HTR-8/SVneo (cell line): ENCODE measurements around the gene RIN3.

Experiments
- DNase-seq: peaks from one replicate; pipeline ENCODE4 v3.0.0; 2011; ENCODE audit warnings: low spot score, mixed read lengths; ENCODE audit not compliant: insufficient read length
- FAIRE-seq: peaks from 2 replicates; lab custom pipeline; 2011; peaks lifted over from hg19 to GRCh38; lab: Jason Lieb, UNC

RIN3 gene

DNA sequence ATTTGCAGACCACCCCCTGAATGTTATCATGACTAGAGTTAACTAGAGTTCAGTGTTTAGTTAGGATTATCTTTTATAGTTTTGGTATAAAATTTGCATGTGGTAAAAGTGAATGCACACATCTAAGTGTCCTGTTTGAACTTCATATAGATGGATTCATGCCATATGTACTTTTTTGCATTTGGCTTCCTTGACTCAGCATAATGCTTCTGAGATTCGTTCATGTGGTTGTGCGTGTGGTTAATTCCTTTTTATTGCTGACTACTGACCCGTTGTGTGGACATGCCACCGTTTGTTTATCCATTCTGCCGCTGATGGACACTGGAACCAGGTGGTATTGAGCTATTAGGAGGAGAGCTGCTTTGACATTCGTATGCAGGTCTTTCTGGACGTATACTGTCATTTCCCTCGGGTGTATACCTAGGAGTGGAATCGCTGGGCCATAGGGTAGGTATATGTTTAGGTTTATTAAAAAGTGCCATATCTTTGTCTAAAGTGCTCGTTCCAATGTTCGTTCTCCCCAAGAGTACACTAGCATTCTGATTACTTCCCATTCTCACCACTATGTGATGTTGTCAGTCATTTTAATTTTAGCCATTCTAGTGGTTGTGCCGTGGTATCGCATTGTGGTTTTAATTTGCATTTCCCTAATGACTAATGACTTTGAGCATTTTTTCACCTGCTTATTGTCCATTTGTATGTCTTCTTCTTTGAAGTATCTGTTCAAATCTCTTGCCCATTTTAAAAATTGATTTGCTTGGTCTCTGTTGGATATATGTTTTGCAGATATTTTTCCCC is 37.7 kb downstream of the RIN3 start:
- DNase-seq = no peak
- no peak for FAIRE-seq

GRCh38 chr14:92552066-92552465 is 38.5 kb downstream of the RIN3 start:
- DNase-seq = no peak

DNA sequence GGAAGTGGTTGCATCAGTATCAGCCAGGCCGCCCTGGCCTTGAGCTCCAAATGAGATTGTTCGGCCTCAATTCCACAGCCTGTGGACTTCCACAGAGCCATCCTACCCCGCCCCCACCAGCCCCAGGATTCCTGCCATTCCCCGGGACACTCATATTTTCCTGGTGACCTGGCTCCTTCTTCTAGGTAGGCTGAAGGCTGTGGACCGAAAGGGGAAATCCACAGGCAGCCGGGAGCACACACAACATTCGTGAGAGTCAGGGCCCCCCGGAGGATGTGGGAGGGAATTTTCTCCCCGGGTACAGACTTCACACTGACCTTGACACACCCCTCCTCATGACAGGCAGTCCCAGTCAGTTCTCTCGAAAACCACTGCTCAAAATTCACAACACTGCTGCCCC is 39.9 kb downstream of the RIN3 start:
- FAIRE-seq (no peak), DNase-seq (peak; percentile 43)

More at GRCh38 chr14:92552066-92552465, 38.5 kb downstream of the RIN3 start:
- no peak for FAIRE-seq

DNA sequence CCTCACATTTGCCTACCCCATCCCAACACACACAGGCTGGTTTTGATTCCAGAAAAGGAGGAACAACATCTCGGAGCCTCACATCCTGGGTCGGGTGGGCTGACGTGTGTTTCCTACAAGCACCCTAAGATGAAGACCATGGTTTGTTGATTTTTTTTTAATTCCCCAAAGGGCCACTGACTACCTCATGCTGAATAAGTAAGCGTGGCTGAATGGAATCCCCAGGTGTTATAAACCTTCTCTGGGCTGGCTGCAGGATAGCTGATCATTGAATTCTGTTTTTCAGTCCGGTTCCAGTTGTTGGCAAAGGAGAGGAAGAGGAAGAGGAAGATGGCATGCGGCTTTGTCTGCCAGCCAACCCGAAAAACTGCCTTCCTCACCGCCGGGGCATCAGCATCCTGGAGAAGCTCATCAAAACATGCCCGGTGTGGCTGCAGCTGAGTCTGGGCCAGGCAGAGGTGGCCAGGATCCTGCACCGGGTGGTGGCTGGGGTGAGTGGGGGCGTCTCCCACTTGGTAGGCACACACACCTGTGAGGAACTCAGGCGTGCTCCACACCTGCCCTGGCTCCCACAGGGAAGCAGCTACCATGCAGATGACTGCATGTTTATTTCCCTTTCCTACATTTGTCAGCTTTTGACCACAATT is 42.0 kb downstream of the RIN3 start:
- no peak for FAIRE-seq
- no peak for DNase-seq

GRCh38 chr14:92556255-92556741 is 42.7 kb downstream of the RIN3 start:
- FAIRE-seq = no peak

GRCh38 chr14:92556863-92557543 is 43.4 kb downstream of the RIN3 start:
- FAIRE-seq = peak; percentile 9

More at GRCh38 chr14:92556255-92556741, 42.7 kb downstream of the RIN3 start:
- no peak for DNase-seq

GRCh38 chr14:92557544-92557912 is 43.9 kb downstream of the RIN3 start:
- DNase-seq = no peak
- no peak for FAIRE-seq

More at GRCh38 chr14:92556863-92557543, 43.4 kb downstream of the RIN3 start:
- no peak for DNase-seq

DNA sequence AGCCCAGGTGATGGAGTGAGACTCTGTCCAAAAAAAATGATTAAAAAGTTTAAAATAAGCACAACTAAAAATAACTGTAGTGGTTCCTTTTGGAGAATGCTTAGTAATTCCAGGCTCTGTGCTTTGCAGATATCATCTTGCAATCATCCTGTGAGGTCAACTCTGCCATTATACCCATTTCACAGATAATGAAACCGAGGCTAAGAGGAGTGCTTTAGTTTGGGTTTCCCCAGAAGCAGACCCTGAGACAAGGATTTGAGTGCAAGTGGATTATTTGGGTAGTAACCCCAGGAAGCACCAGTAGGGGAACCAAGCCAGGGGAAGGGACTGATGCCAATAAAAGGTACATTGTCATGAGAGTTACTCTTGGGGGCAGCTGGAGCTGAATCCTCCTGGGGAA is 44.7 kb downstream of the RIN3 start:
- FAIRE-seq (no peak), DNase-seq (no peak)

DNA sequence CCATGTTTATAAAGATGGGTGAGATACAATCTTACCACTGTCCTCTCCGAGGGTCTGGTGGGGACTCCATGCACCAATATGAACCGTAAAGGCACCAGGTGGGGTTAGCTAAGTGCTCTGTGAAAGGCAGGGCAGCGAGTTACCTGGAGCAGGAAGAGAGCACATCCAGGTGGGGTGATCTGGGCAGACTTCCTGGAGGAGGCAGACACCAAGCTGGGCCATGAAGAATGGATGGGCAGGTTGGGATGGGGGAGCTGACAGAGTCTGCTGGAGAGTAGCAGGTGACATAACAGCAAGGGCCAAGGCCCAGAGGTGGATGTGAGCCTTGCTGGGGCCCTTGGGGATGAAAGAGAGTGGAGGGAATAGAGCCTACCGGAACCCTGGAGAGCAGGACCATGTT is 45.9 kb downstream of the RIN3 start:
- no peak for DNase-seq
- no peak for FAIRE-seq

DNA sequence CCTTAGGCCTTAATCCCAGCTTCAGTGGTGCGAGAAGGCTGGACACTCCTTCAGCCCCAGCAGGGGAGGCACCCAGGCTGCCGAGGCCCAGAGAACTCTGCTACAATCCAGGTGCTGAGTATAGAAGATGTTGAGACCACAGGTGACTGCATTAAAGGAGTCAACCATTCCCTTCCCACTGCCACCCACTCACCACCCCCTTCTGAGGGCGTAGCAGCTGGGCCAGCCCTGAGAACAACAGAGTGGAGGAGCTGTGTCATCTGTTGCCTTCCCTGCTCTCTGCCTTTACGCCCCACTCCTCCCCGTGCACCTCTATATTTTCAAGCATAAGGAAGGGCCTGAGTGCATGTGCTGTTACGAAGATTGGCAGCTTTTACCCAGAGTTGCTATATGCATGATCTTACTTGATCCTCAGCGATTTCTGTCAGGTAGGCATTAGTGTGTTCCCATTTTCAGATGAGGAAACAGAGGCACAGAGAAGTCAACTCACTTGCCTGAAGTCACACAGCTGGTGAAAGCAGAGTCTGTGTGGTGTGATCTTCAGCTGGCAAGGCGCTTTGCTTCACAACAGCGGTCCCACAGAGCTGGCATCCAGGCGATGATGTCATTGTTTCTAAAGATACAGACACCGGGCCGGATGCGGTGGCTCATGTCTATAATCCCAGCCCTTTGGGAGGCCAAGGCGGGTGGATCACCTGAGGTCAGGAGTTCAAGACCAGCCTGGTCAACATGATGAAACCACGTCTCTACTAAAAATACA is 46.7 kb downstream of the RIN3 start:
- DNase-seq (no peak), FAIRE-seq (no peak)

DNA sequence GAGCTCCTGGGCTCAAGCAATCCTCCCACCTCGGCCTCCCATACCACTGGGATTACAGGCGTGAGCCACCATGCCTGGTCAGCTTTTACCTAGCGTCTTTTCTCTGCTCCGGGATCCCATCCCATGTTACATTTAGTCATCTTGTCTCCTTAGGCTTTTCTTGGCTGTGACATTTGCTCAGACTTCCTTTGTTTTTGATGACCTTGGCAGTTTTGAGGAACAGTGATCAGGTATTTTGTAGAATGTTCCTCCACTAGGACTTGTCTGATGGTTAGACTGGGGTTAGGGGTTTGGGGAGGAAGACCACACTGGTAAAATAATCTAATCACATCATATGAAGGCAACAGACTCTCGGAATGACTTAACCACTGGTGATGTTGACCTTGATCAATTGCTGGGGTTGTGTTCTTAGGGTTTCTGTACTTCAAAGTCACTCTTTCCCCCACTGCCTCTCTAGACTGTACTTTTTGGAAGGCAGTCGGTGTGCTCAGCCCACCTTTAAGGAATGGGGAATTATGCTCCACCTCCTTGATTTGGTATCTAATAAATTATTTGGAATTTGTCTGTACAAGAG is 48.4 kb downstream of the RIN3 start:
- FAIRE-seq = no peak
- no peak for DNase-seq

DNA sequence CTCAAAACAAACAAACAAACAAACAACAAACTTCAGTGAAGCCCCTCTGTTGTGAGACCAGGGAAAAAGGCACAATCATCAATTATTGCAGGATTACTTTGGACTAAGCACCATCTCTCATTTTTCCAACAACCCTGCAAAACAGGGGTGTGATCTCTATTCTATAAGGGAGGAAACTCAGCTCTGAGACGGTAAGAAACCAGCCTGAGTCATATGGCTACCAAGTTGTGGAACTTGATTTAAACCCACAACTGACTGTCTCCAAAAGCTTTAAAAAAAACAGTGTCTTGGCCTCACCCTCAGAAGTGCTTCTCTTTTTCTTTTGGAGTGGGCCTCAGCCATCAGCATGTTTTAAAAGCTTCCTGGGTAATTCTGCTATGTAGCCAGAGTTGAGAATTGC is 49.8 kb downstream of the RIN3 start:
- DNase-seq = no peak
- no peak for FAIRE-seq

- no peak for FAIRE-seq
- no peak for DNase-seq
These were observed 50.2 kb downstream of the RIN3 start for GRCh38 chr14:92563765-92564285.

DNA sequence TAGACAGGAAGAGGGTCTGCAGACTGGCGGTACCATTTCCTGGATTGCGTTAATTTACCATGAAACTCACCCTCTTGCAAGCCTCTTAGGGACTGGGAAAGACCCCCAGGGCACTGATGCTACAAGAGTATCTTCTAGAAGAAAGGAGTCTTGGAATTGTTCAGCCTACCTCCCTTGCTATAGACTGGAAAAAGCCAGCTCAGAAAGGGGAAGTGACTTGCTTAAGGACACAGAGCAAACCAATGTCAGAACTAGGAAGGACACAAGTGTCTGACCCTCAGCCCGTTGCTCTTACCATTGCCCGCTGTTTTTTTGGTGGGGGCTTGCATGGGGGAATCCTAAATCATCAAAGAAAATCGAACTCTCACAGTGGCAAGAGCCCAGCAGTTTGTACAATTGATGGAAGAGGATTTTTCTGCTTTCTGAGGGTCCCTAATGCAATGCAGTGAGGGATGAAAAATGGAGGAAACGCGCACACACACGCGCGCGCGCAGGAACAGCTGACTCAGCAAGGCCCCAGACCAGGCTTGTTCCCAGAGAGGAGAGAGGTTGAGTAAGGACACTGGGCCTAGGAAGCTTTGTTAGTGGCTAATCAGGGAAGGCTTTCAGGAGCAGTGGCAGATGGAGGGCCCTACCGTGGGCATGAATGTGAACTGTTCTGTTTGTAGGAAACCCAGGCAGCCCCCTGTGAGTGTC is 50.9 kb downstream of the RIN3 start:
- no peak for DNase-seq
- FAIRE-seq = no peak

DNA sequence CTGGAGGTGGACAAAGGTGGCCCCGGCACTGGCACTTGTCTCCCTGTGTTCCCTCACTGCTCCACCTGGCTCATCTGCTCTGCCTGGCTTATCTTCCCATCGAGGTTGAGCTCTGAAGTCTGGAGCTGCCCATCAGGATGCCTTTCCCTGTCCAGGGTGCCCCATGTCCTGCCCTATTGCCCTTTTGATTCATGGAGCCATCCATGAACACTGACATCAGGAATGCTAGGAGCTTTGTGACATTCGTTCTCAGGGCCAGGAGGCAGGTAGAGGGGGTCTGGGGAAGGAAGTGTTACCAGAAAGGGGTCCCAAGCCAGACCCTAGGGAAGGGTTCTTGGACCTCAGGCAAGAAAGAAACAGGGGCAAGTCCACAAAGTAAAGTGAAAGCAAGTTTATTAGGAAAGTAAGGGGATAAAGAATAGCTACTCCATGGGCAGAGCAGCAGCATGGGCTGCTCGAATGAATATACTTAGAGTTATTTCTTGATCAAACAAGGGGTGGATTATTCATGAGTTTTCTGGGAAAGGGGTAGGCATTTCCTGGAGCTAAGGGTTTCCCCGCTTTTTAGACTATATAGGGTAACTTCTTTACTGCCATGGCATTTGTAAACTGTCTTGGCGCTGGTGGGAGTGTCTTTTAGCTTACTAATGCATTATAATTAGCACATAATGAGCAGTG is 51.6 kb downstream of the RIN3 start:
- DNase-seq = no peak
- FAIRE-seq = no peak

- no peak for DNase-seq
- no peak for FAIRE-seq
These were observed 52.1 kb downstream of the RIN3 start for GRCh38 chr14:92565718-92566115.

GRCh38 chr14:92567173-92567725 is 53.7 kb downstream of the RIN3 start:
- DNase-seq = no peak
- FAIRE-seq = no peak
